HEK293 (cell line): ENCODE data around the gene SMAGP.
A peak's percentile ranks its signal among the peaks of the same experiment; 100 is the strongest.
"Not testable (repeated sequence)": the region's sequence is repeated elsewhere in the genome, so short reads cannot be mapped to it uniquely, and the experiment has no call there.

Experiments
- CTCF ChIA-PET: fragments of 350-600 bp; formaldehyde crosslinking; extraction: SDS; loops from one replicate; lab custom pipeline; 2021; ENCODE audit warnings: antibody characterized with exemption; lab: Yijun Ruan, JAX
- POLR2A ChIA-PET: fragments of 300-600 bp; formaldehyde crosslinking; extraction: SDS; loops from one replicate; lab custom pipeline; 2020; ENCODE audit warnings: antibody characterized with exemption, inconsistent platforms; lab: Yijun Ruan, JAX
- H3K27ac ChIP-seq: fragments of 200-500 bp; sonication (Bioruptor generic); 2 replicates; pipeline ENCODE4 v1.5.1; 2014; ENCODE audit warnings: low read depth, low read length, control low read depth, inconsistent platforms; ENCODE audit errors: extremely low read depth
- H3K36me3 ChIP-seq, 2 experiments: fragments of 200-500 bp in 1 of 2; sonication (Bioruptor generic) in 1 of 2; 1 replicate in 1 of 2; 2 replicates in 1 of 2; pipeline ENCODE4 v1.5.1; 2014 to 2017; ENCODE audit warnings: inconsistent platforms in 2 of 2, low read length in 2 of 2; ENCODE audit not compliant: control insufficient read depth in 2 of 2, insufficient read depth in 1 of 2
- H3K4me1 ChIP-seq: fragments of 200-500 bp; sonication (Bioruptor generic); 2 replicates; pipeline ENCODE4 v1.5.1; 2014; ENCODE audit warnings: mild to moderate bottlenecking, low read length, inconsistent platforms; ENCODE audit not compliant: control insufficient read depth, insufficient read depth
- H3K4me3 ChIP-seq: 2 replicates; pipeline ENCODE4 v1.5.1; 2011; ENCODE audit warnings: low read depth, mild to moderate bottlenecking, control low read depth, low read length, moderate library complexity
- H3K9me3 ChIP-seq: fragments of 200-500 bp; sonication (Bioruptor generic); 2 replicates; pipeline ENCODE4 v1.5.1; 2014; ENCODE audit warnings: low read depth, low read length, inconsistent platforms; ENCODE audit not compliant: control insufficient read depth, insufficient read depth
- GLIS1 ChIP-seq: fragments of 450-650 bp; formaldehyde crosslinking; IDR thresholded peaks from 2 replicates; pipeline ENCODE4 v1.5.1; 2016; ENCODE audit warnings: missing biosample characterization, missing genetic modification characterization
- KLF7 ChIP-seq: fragments of 450-650 bp; formaldehyde crosslinking; IDR thresholded peaks from 2 replicates; pipeline ENCODE4 v1.5.1; 2016; ENCODE audit warnings: missing biosample characterization, missing genetic modification characterization, borderline replicate concordance
- SALL2 ChIP-seq: fragments of 450-650 bp; formaldehyde crosslinking; IDR thresholded peaks from 2 replicates; pipeline ENCODE4 v1.5.0; 2017; ENCODE audit warnings: missing biosample characterization, mild to moderate bottlenecking, missing genetic modification characterization, borderline replicate concordance
- ZFP3 ChIP-seq: fragments of 450-650 bp; formaldehyde crosslinking; IDR thresholded peaks from 2 replicates; pipeline ENCODE4 v1.5.1; 2016; ENCODE audit warnings: low read depth, missing biosample characterization, missing genetic modification characterization
- ZNF132 ChIP-seq: fragments of 450-650 bp; formaldehyde crosslinking; IDR thresholded peaks from 2 replicates; pipeline ENCODE4 v1.5.1; 2017; ENCODE audit warnings: missing biosample characterization, missing genetic modification characterization, borderline replicate concordance
- ZNF140 ChIP-seq: fragments of 450-650 bp; formaldehyde crosslinking; IDR thresholded peaks from 2 replicates; pipeline ENCODE4 v1.5.1; 2016; ENCODE audit warnings: missing biosample characterization, missing genetic modification characterization
- ZNF148 ChIP-seq: fragments of 450-650 bp; formaldehyde crosslinking; IDR thresholded peaks from 2 replicates; pipeline ENCODE4 v1.5.0; 2017; ENCODE audit warnings: missing biosample characterization, missing genetic modification characterization, borderline replicate concordance
- ZNF23 ChIP-seq: fragments of 450-650 bp; formaldehyde crosslinking; IDR thresholded peaks from 2 replicates; pipeline ENCODE4 v1.5.1; 2016; ENCODE audit warnings: missing biosample characterization, missing genetic modification characterization, borderline replicate concordance
- ZNF24 ChIP-seq: fragments of 450-650 bp; formaldehyde crosslinking; IDR thresholded peaks from 2 replicates; pipeline ENCODE4 v1.5.1; 2016; ENCODE audit warnings: missing biosample characterization, missing genetic modification characterization
- ZNF558 ChIP-seq: fragments of 450-650 bp; formaldehyde crosslinking; IDR thresholded peaks from 2 replicates; pipeline ENCODE4 v1.5.1; 2016; ENCODE audit warnings: missing biosample characterization, missing genetic modification characterization
- ZNF629 ChIP-seq: fragments of 450-650 bp; formaldehyde crosslinking; IDR thresholded peaks from 2 replicates; pipeline ENCODE4 v1.5.1; 2017; ENCODE audit warnings: missing biosample characterization, missing genetic modification characterization
- ZNF664 ChIP-seq: fragments of 450-650 bp; formaldehyde crosslinking; IDR thresholded peaks from 2 replicates; pipeline ENCODE4 v1.5.1; 2016; ENCODE audit warnings: missing biosample characterization, missing genetic modification characterization
- ZNF701 ChIP-seq: fragments of 450-650 bp; formaldehyde crosslinking; IDR thresholded peaks from 2 replicates; pipeline ENCODE4 v1.5.1; 2016; ENCODE audit warnings: missing biosample characterization, missing genetic modification characterization
- ZNF837 ChIP-seq: fragments of 450-650 bp; formaldehyde crosslinking; IDR thresholded peaks from 2 replicates; pipeline ENCODE4 v1.5.1; 2016; ENCODE audit warnings: missing biosample characterization, missing genetic modification characterization
- TF ChIP-seq, protein P1 (sequence below): fragments of 450-650 bp; formaldehyde crosslinking; IDR thresholded peaks from 2 replicates; pipeline ENCODE4 v1.5.1; 2016; ENCODE audit warnings: missing biosample characterization, missing genetic modification characterization
- TF ChIP-seq, protein P2 (sequence below): fragments of 450-650 bp; formaldehyde crosslinking; IDR thresholded peaks from 2 replicates; pipeline ENCODE4 v1.5.1; 2016; ENCODE audit warnings: missing biosample characterization, missing genetic modification characterization, borderline replicate concordance
- TF ChIP-seq, protein P3 (sequence below): fragments of 450-650 bp; formaldehyde crosslinking; IDR thresholded peaks from 2 replicates; pipeline ENCODE4 v1.5.1; 2016; ENCODE audit warnings: missing biosample characterization, missing genetic modification characterization

SMAGP gene

DNA sequence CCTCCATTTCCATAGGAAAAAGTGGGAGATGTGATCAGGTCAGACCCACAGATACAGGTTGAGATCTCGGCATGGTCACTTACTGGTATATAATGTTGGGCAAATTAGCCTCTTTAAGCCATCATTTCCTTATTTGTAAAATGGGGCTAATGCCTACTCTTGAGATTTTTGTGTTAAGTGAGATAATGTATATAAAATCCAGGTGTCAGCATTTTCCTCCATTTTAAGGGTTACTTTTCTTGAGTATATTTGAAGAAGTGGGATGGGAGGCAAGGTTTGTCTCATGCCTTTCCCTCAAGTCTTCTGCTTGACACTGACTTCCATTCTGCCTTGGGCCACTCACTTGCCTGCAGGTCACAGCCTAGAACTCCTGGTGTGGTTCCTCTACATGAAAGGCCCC, 42.3 kb downstream of the SMAGP start:
- CTCF ChIA-PET = interaction anchor here (1.6 kb wide), 1 partner anchor 11 kb away, joined by 4 read pairs; no protein-coding TSS in a partner anchor
- no peak overlapping the region for H3K27ac ChIP-seq
- H3K4me1 ChIP-seq = no peaks in the 10 kb centered on the region
- TF ChIP-seq KLF7 (tag by site-specific recombination) (no peak), ZNF629 (no peak), ZNF558 (tag by site-specific recombination) (no peak), ZNF23 (tag by site-specific recombination) (no peak), ZNF140 (tag by site-specific recombination) (no peak), SALL2 (tag by site-specific recombination) (no peak), ZNF664 (peak; percentile 47; the same call in 1 of the 2 replicates)
- no peak overlapping the region for H3K4me3 ChIP-seq
- no peaks in the 10 kb centered on the region for H3K9me3 ChIP-seq
- POLR2A ChIA-PET = interaction anchor here (0.8 kb wide), 1 partner anchor 145 kb away, joined by 3 read pairs; no protein-coding TSS in a partner anchor
- H3K36me3 ChIP-seq = peaks cover 0 to 5% of the 10 kb centered on the region in 2 experiments; a peak in 1 of 3 replicates

GRCh38 chr12:51227112-51227511, 43.1 kb downstream of the SMAGP start:
- H3K36me3 ChIP-seq, H3K9me3 ChIP-seq, H3K27ac ChIP-seq, H3K4me1 ChIP-seq, H3K4me3 ChIP-seq: not testable (repeated sequence)
- CTCF ChIA-PET = interaction anchor here (1.6 kb wide), 1 partner anchor 10 kb away, joined by 4 read pairs; no protein-coding TSS in a partner anchor
- POLR2A ChIA-PET = interaction anchor here (0.8 kb wide), 1 partner anchor 9 kb away, joined by 11 read pairs; the partner anchor contains the start of gene POU6F1

GRCh38 chr12:51225771-51226170, 44.4 kb downstream of the SMAGP start:
- H3K4me3 ChIP-seq = no peak overlapping the region
- CTCF ChIA-PET = interaction anchor here (0.7 kb wide), 2 partner anchors 27 to 125 kb away, joined by 3 read pairs; no protein-coding TSS in a partner anchor
- H3K27ac ChIP-seq = no peak overlapping the region
- POLR2A ChIA-PET = interaction anchor here (0.6 kb wide), 1 partner anchor 99 kb away, joined by 3 read pairs; no protein-coding TSS in a partner anchor
- no peaks in the 10 kb centered on the region for H3K9me3 ChIP-seq
- TF ChIP-seq ZNF24 (tag by site-specific recombination) = no peak
- TF ChIP-seq, protein P1, sequence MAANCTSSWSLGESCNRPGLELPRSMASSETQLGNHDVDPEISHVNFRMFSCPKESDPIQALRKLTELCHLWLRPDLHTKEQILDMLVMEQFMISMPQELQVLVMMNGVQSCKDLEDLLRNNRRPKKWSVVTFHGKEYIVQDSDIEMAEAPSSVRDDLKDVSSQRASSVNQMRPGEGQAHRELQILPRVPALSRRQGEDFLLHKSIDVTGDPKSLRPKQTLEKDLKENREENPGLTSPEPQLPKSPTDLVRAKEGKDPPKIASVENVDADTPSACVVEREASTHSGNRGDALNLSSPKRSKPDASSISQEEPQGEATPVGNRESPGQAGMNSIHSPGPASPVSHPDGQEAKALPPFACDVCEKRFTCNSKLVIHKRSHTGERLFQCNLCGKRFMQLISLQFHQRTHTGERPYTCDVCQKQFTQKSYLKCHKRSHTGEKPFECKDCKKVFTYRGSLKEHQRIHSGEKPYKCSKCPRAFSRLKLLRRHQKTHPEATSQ (tag by site-specific recombination) = no peak
- peaks cover 5% of the 10 kb centered on the region for H3K4me1 ChIP-seq
- H3K36me3 ChIP-seq = peaks cover 0 to 5% of the 10 kb centered on the region in 2 experiments; a peak in 1 of 3 replicates

GRCh38 chr12:51225234-51225633, 45.0 kb downstream of the SMAGP start:
- CTCF ChIA-PET = interaction anchor here (0.7 kb wide), 1 partner anchor 28 kb away, joined by 3 read pairs; no protein-coding TSS in a partner anchor
- H3K4me3 ChIP-seq = no peak overlapping the region
- H3K9me3 ChIP-seq = no peaks in the 10 kb centered on the region
- H3K36me3 ChIP-seq = peaks cover 0 to 5% of the 10 kb centered on the region in 2 experiments; a peak in 1 of 3 replicates
- POLR2A ChIA-PET = no interaction called here
- peaks cover 5% of the 10 kb centered on the region for H3K4me1 ChIP-seq
- H3K27ac ChIP-seq = no peak overlapping the region
- TF ChIP-seq GLIS1 (tag by site-specific recombination) = no peak
- no peak for TF ChIP-seq ZNF148 (tag by site-specific recombination)
- TF ChIP-seq ZNF132 (tag by site-specific recombination) = no peak
- TF ChIP-seq, protein P2, sequence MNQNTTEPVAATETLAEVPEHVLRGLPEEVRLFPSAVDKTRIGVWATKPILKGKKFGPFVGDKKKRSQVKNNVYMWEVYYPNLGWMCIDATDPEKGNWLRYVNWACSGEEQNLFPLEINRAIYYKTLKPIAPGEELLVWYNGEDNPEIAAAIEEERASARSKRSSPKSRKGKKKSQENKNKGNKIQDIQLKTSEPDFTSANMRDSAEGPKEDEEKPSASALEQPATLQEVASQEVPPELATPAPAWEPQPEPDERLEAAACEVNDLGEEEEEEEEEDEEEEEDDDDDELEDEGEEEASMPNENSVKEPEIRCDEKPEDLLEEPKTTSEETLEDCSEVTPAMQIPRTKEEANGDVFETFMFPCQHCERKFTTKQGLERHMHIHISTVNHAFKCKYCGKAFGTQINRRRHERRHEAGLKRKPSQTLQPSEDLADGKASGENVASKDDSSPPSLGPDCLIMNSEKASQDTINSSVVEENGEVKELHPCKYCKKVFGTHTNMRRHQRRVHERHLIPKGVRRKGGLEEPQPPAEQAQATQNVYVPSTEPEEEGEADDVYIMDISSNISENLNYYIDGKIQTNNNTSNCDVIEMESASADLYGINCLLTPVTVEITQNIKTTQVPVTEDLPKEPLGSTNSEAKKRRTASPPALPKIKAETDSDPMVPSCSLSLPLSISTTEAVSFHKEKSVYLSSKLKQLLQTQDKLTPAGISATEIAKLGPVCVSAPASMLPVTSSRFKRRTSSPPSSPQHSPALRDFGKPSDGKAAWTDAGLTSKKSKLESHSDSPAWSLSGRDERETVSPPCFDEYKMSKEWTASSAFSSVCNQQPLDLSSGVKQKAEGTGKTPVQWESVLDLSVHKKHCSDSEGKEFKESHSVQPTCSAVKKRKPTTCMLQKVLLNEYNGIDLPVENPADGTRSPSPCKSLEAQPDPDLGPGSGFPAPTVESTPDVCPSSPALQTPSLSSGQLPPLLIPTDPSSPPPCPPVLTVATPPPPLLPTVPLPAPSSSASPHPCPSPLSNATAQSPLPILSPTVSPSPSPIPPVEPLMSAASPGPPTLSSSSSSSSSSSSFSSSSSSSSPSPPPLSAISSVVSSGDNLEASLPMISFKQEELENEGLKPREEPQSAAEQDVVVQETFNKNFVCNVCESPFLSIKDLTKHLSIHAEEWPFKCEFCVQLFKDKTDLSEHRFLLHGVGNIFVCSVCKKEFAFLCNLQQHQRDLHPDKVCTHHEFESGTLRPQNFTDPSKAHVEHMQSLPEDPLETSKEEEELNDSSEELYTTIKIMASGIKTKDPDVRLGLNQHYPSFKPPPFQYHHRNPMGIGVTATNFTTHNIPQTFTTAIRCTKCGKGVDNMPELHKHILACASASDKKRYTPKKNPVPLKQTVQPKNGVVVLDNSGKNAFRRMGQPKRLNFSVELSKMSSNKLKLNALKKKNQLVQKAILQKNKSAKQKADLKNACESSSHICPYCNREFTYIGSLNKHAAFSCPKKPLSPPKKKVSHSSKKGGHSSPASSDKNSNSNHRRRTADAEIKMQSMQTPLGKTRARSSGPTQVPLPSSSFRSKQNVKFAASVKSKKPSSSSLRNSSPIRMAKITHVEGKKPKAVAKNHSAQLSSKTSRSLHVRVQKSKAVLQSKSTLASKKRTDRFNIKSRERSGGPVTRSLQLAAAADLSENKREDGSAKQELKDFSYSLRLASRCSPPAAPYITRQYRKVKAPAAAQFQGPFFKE (tag by site-specific recombination) = no peak
- no peak for TF ChIP-seq ZNF701 (tag by site-specific recombination)
- TF ChIP-seq ZFP3 = no peak
- TF ChIP-seq ZNF837 (tag by site-specific recombination) = no peak
- TF ChIP-seq, protein P3, sequence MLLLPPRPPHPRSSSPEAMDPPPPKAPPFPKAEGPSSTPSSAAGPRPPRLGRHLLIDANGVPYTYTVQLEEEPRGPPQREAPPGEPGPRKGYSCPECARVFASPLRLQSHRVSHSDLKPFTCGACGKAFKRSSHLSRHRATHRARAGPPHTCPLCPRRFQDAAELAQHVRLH = no peak
